OCI-LY7 (cell line): ENCODE results near the gene EME1. TPM values are rescaled to one million over a fixed set of nuclear protein-coding genes. Genes with fewer than 3 reads are reported as not detected.

Experiments
- BruUV-seq: library from RNA; stranded (reverse); fragments of 400-500 nt; replicated peaks from 2 replicates; lab custom pipeline; 2021; lab: Mats Ljungman, UMichigan
- CTCF ChIA-PET: fragments of 300-600 bp; sonication (Branson Sonifier 250); formaldehyde crosslinking; loops from one replicate; lab custom pipeline; 2022; ENCODE audit warnings: antibody characterized with exemption; ENCODE audit not compliant: unreplicated experiment; lab: Charles Lee
- POLR2A ChIA-PET: fragments of 300-600 bp; sonication (Branson Sonifier 250); formaldehyde crosslinking; loops from one replicate; lab custom pipeline; 2022; ENCODE audit warnings: antibody characterized with exemption; lab: Charles Lee
- DNase-seq: peaks from one replicate; pipeline ENCODE4 v3.0.0-alpha.2; 2015; ENCODE audit warnings: low spot score
- H2AFZ ChIP-seq: fragments of 200-600 bp; sonication (generic), shearing (Covaris generic); 2 replicates; pipeline ENCODE4 v1.6.1; 2014; ENCODE audit warnings: mild to moderate bottlenecking, antibody characterized with exemption, low read length, moderate library complexity
- H3K27ac ChIP-seq: fragments of 200-600 bp; sonication (generic); 2 replicates; pipeline ENCODE4 v1.5.1; 2014; ENCODE audit warnings: mixed run types, low read depth, mild to moderate bottlenecking, moderate library complexity, low read length, inconsistent platforms; ENCODE audit not compliant: poor library complexity, severe bottlenecking
- H3K36me3 ChIP-seq: fragments of 200-600 bp; sonication (generic); 2 replicates; pipeline ENCODE4 v1.6.1; 2014; ENCODE audit warnings: mild to moderate bottlenecking, antibody characterized with exemption, low read length, moderate library complexity, mixed read lengths; ENCODE audit not compliant: insufficient read depth
- H3K4me1 ChIP-seq: fragments of 200-600 bp; sonication (generic); 2 replicates; pipeline ENCODE4 v1.5.1; 2014; ENCODE audit warnings: mild to moderate bottlenecking, low read length; ENCODE audit not compliant: insufficient read depth, poor library complexity, severe bottlenecking
- H3K4me2 ChIP-seq: fragments of 200-600 bp; sonication (generic); 2 replicates; pipeline ENCODE4 v1.6.1; 2014; ENCODE audit warnings: mild to moderate bottlenecking, low read length
- H3K4me3 ChIP-seq: fragments of 200-600 bp; sonication (generic); 2 replicates; pipeline ENCODE4 v1.5.1; 2014; ENCODE audit warnings: mild to moderate bottlenecking, low read depth, low read length; ENCODE audit not compliant: poor library complexity, severe bottlenecking
- H3K79me2 ChIP-seq: fragments of 200-600 bp; sonication (generic); 2 replicates; pipeline ENCODE4 v1.6.1; 2016; ENCODE audit warnings: low read depth, mild to moderate bottlenecking, low read length, moderate library complexity, mixed read lengths; ENCODE audit not compliant: insufficient read depth
- H3K9me2 ChIP-seq: fragments of 200-600 bp; sonication (generic); 2 replicates; pipeline ENCODE4 v1.6.1; 2016; ENCODE audit warnings: mild to moderate bottlenecking, low read length, mixed read lengths; ENCODE audit not compliant: insufficient read depth
- H3K9me3 ChIP-seq: fragments of 200-600 bp; sonication (generic); 2 replicates; pipeline ENCODE4 v1.6.1; 2014; ENCODE audit warnings: mild to moderate bottlenecking, mixed run types, low read length, mixed read lengths
- H4K20me1 ChIP-seq: fragments of 200-600 bp; sonication (generic); 2 replicates; pipeline ENCODE4 v1.6.1; 2014; ENCODE audit warnings: mild to moderate bottlenecking, antibody characterized with exemption, low read length, moderate library complexity, mixed read lengths; ENCODE audit not compliant: insufficient read depth
- EZH2phosphoT487 ChIP-seq: fragments of 200-600 bp; sonication (generic); IDR thresholded peaks from 2 replicates; pipeline ENCODE4 v1.6.1; 2018; ENCODE audit warnings: low read depth, borderline replicate concordance, mild to moderate bottlenecking, mixed run types, antibody characterized with exemption, low read length, moderate library complexity, mixed read lengths
- intact Hi-C: fragments of 100-400 bp; cut with micrococcal nuclease; formaldehyde crosslinking; loops from one replicate; pipeline ENCODE4 v1.10.0; 2022; ENCODE audit not compliant: unreplicated experiment
- total RNA-seq, 2 experiments: library from RNA; depleted of rRNA in 1 of 2; stranded (reverse); fragments of >200 nt in 1 of 2; shearing (Covaris generic) in 1 of 2; gene quantifications; 2 replicates each; pipeline ENCODE4 v1.2.3, GENCODE V29; 2014 to 2022
- TF ChIP-seq, protein P1 (sequence below): fragments of 200-600 bp; sonication (generic); conservative IDR thresholded peaks from 2 replicates; pipeline ENCODE4 v1.5.1; 2014; ENCODE audit warnings: mild to moderate bottlenecking, antibody characterized with exemption, low read length, moderate library complexity, mixed read lengths

Gene EME1
- total RNA-seq, 2 experiments from 2014 or later: 25.2 to 34.2 TPM

DNA sequence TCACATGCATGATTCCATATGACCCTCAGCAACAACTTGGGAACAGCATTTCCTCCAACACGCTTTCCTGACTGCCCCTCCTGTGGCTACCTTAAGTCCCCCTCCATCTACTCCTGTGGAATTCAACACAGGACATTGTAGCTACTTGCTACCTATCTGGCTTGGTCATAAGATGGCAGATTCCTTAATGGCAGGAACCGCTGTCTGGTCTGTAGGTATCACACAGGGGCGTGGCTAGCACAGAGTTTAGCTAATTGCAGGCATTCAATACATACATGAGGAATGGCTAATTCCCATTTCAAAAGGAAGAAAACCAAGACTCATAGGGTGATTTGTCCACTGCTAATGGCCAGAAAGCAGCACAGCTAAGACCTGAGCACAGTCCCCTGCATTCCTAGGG, 15.7 kb downstream of the EME1 start:
- Histone ChIP-seq H3K4me2 (no peak overlapping the region), H2AFZ (no peak overlapping the region), H3K79me2 (peaks cover 8% of the 10 kb centered on the region; the same call in 1 of the 2 replicates), H3K9me2 (no peaks in the 10 kb centered on the region), H4K20me1 (peaks cover 5% of the 10 kb centered on the region; the same call in 1 of the 2 replicates), H3K27ac (no peak overlapping the region), H3K4me3 (no peak overlapping the region), H3K4me1 (peaks cover 30% of the 10 kb centered on the region), H3K36me3 (peaks cover 99% of the 10 kb centered on the region), H3K9me3 (no peaks in the 10 kb centered on the region)
- DNase-seq: no peak
- CTCF ChIA-PET: no interaction called here
- TF ChIP-seq, protein P1, sequence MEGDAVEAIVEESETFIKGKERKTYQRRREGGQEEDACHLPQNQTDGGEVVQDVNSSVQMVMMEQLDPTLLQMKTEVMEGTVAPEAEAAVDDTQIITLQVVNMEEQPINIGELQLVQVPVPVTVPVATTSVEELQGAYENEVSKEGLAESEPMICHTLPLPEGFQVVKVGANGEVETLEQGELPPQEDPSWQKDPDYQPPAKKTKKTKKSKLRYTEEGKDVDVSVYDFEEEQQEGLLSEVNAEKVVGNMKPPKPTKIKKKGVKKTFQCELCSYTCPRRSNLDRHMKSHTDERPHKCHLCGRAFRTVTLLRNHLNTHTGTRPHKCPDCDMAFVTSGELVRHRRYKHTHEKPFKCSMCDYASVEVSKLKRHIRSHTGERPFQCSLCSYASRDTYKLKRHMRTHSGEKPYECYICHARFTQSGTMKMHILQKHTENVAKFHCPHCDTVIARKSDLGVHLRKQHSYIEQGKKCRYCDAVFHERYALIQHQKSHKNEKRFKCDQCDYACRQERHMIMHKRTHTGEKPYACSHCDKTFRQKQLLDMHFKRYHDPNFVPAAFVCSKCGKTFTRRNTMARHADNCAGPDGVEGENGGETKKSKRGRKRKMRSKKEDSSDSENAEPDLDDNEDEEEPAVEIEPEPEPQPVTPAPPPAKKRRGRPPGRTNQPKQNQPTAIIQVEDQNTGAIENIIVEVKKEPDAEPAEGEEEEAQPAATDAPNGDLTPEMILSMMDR: no peak
- TF ChIP-seq EZH2phosphoT487: no peak
- POLR2A ChIA-PET: no interaction called here
- intact Hi-C loops: no loop called here
- no TSS peak for BruUV-seq

DNA sequence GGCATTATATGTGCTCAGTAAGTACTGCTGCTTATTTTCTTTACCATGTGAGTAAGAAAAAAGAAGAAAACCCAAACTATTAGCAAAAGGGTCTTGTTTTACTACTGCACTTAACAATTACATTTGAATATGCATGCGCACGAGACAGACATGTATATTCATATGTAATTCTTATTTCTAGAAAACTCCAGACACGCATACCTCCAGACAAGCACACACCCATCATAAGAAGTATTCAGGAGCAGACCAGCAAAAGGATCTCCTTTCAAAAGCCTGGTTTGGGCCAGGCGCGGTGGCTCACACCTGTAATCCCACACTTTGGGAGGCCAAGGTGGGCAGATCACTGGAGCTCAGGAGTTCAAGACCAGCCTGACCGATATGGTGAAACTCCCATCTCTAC, 16.5 kb downstream of the EME1 start:
- Histone ChIP-seq H3K9me3 (no peaks in the 10 kb centered on the region), H3K79me2 (peaks cover 11% of the 10 kb centered on the region; the same call in 1 of the 2 replicates), H3K9me2 (no peaks in the 10 kb centered on the region), H3K36me3 (peaks cover 99% of the 10 kb centered on the region), H3K4me3 (no peak overlapping the region), H3K4me2 (no peak overlapping the region), H2AFZ (no peak overlapping the region), H3K27ac (no peak overlapping the region), H3K4me1 (peaks cover 30% of the 10 kb centered on the region), H4K20me1 (peaks cover 5% of the 10 kb centered on the region; the same call in 1 of the 2 replicates)
- no TSS peak for BruUV-seq
- ChIA-PET CTCF (interaction anchor here (1.9 kb wide), 1 partner anchor 28 kb away, joined by 9 read pairs; no protein-coding TSS in a partner anchor), POLR2A (no interaction called here)
- no peak for DNase-seq
- TF ChIP-seq EZH2phosphoT487: no peak
- intact Hi-C loops: no loop called here

DNA sequence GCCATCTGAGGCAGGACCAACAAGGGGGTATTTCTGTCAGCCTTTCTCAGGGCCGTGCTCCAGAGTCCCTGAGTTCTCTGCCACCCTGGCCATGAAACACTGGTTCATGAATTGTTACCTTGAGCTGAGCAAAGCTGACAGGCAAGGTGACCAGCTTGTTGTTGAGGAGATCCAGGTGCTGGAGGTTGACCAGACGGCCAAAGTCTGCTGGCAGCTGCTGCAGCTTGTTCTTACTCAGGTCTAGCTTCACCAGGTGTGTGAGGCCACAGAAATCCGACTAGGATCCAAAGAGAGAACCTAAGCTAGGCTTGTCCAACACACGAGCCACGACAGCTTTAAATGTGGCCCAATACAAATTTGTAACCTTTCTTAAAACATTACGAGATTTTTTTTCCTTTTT, 19.6 kb downstream of the EME1 start:
- no peak for TF ChIP-seq EZH2phosphoT487
- TF ChIP-seq, protein P1: no peak
- no peaks in the 10 kb centered on the region for H3K9me2 ChIP-seq
- H3K4me1 ChIP-seq: peaks cover 44% of the 10 kb centered on the region
- intact Hi-C loops: no loop called here
- no peak overlapping the region for H3K4me2 ChIP-seq
- H3K27ac ChIP-seq: peak overlapping the region; percentile 75
- peaks cover 18% of the 10 kb centered on the region; the same call in 1 of the 2 replicates for H4K20me1 ChIP-seq
- ChIA-PET CTCF (no interaction called here), POLR2A (interaction anchor here (0.6 to 1.0 kb wide), 2 partner anchors 60 to 87 kb away, joined by 3 read pairs; no protein-coding TSS in a partner anchor)
- DNase-seq: no peak
- no peak overlapping the region for H2AFZ ChIP-seq
- H3K4me3 ChIP-seq: no peak overlapping the region
- BruUV-seq: no TSS peak
- peaks cover 78% of the 10 kb centered on the region for H3K36me3 ChIP-seq
- no peaks in the 10 kb centered on the region for H3K9me3 ChIP-seq
- H3K79me2 ChIP-seq: peaks cover 38% of the 10 kb centered on the region
